Measurements from ENCODE around the gene CDH13. TPM values are rescaled to one million over a fixed set of nuclear protein-coding genes. Genes with fewer than 3 reads are reported as not detected.

CDH13 gene
- total and polyA plus RNA-seq, 10 of the 15 experiments (the other 5 are each of a cell fraction or from before 2014, with no cell fraction given): under 0.01 to 0.05 TPM; not detected in 8

DNA sequence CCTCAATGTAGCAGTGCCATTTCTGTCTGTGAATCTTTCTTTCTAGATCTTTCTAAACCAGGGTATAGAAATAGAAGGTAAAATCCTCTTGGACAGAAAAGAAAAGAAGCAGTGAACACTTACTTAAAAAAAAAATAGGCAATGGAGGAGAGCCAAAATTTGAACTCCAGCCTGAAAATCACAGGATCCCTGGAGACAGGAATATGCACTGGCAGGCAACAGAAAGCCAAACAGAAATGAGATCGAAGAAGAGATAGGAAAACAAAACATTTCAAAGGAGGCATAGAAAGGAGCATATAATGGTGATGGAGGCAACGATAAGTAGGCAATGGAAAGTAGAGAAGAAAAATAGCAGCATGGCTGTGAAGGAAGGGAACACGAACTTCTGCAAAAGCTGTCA is 927.3 kb downstream of the CDH13 start (continued):
- TF ChIP-seq, protein P1, sequence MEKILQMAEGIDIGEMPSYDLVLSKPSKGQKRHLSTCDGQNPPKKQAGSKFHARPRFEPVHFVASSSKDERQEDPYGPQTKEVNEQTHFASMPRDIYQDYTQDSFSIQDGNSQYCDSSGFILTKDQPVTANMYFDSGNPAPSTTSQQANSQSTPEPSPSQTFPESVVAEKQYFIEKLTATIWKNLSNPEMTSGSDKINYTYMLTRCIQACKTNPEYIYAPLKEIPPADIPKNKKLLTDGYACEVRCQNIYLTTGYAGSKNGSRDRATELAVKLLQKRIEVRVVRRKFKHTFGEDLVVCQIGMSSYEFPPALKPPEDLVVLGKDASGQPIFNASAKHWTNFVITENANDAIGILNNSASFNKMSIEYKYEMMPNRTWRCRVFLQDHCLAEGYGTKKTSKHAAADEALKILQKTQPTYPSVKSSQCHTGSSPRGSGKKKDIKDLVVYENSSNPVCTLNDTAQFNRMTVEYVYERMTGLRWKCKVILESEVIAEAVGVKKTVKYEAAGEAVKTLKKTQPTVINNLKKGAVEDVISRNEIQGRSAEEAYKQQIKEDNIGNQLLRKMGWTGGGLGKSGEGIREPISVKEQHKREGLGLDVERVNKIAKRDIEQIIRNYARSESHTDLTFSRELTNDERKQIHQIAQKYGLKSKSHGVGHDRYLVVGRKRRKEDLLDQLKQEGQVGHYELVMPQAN (conservative IDR thresholded peaks at IDR 0.05): no peak
- TF ChIP-seq, protein P2, sequence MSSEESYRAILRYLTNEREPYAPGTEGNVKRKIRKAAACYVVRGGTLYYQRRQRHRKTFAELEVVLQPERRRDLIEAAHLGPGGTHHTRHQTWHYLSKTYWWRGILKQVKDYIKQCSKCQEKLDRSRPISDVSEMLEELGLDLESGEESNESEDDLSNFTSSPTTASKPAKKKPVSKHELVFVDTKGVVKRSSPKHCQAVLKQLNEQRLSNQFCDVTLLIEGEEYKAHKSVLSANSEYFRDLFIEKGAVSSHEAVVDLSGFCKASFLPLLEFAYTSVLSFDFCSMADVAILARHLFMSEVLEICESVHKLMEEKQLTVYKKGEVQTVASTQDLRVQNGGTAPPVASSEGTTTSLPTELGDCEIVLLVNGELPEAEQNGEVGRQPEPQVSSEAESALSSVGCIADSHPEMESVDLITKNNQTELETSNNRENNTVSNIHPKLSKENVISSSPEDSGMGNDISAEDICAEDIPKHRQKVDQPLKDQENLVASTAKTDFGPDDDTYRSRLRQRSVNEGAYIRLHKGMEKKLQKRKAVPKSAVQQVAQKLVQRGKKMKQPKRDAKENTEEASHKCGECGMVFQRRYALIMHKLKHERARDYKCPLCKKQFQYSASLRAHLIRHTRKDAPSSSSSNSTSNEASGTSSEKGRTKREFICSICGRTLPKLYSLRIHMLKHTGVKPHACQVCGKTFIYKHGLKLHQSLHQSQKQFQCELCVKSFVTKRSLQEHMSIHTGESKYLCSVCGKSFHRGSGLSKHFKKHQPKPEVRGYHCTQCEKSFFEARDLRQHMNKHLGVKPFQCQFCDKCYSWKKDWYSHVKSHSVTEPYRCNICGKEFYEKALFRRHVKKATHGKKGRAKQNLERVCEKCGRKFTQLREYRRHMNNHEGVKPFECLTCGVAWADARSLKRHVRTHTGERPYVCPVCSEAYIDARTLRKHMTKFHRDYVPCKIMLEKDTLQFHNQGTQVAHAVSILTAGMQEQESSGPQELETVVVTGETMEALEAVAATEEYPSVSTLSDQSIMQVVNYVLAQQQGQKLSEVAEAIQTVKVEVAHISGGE (CRISPR knock-in tag; IDR thresholded peaks at IDR 0.05): no peak
- TF ChIP-seq RCOR1 (conservative IDR thresholded peaks at IDR 0.05; ENCODE audit: low read depth, low read length): no peak
- TF ChIP-seq DPF2 (IDR thresholded peaks at IDR 0.05): no peak

DNA sequence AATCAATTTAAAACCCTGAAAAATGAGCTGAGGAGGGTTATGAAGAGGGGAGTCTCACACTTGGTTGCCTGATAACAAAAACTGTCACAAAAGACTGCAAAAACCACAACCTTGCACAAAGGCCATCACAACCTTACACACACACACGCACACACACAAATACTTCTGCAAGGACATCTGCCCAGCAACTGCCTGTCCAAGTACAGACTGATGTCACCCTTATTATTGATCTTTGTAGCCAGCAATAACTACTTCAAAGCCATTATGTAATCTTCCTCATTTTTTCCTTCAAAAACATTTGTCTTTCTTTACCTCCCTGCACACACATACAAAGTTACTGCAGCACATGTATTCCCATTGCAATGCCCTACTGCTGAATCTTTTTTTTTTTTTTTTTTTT is 927.8 kb downstream of the CDH13 start:
- Histone ChIP-seq H3K27ac (ENCODE audit: control insufficient read depth, insufficient read depth) (no peak overlapping the region), H2AFZ (ENCODE audit: control insufficient read depth, low read depth, low read length) (no peak overlapping the region), H4K20me1 (ENCODE audit: control insufficient read depth, insufficient read depth) (no peaks in the 10 kb centered on the region), H3K79me2 (ENCODE audit: control insufficient read depth, insufficient read depth, low read length) (no peaks in the 10 kb centered on the region), H3K36me3 (ENCODE audit: control insufficient read depth in 2 of 2, insufficient read depth in 2 of 2, low read length in 1 of 2) (no peaks in the 10 kb centered on the region), H3K9me3 (replicated peaks; ENCODE audit: control insufficient read depth, insufficient read depth, low read length) (no peaks in the 10 kb centered on the region), H3K9ac (ENCODE audit: control insufficient read depth, insufficient read depth, low read length) (no peak overlapping the region), H3K4me3 (no peak overlapping the region), H3K4me2 (ENCODE audit: control insufficient read depth, insufficient read depth) (no peak overlapping the region), H3K4me1 (ENCODE audit: control insufficient read depth, insufficient read depth, low read length) (no peaks in the 10 kb centered on the region), H3K27me3 (replicated peaks in 1 of 2; ENCODE audit: control insufficient read depth in 2 of 2, insufficient read depth in 2 of 2, low read length in 1 of 2) (no peaks in the 10 kb centered on the region)
- WGBS (ENCODE audit: insufficient coverage, insufficient replicate concordance, low lambda C conversion rate, missing lambda C conversion rate): 0% methylated on average over 1 of the region's 1 CpG
- ChIA-PET RAD21 (ENCODE audit: unreplicated experiment) (no interaction called here), CTCF (no interaction called here), POLR2A (no interaction called here), SMC1A (ENCODE audit: uncharacterized antibody, unreplicated experiment) (no interaction called here)
- intact Hi-C loops (cut with micrococcal nuclease; ENCODE audit: unreplicated experiment): no loop called here
- in situ Hi-C loops (cut with MboI): no loop called here
- DNase-seq (ENCODE audit: low read depth, low spot score) (no peak), ATAC-seq (no peak), FAIRE-seq (no peak)
- BruUV-seq (replicated peaks): no TSS peak
- TF ChIP-seq, protein P3, sequence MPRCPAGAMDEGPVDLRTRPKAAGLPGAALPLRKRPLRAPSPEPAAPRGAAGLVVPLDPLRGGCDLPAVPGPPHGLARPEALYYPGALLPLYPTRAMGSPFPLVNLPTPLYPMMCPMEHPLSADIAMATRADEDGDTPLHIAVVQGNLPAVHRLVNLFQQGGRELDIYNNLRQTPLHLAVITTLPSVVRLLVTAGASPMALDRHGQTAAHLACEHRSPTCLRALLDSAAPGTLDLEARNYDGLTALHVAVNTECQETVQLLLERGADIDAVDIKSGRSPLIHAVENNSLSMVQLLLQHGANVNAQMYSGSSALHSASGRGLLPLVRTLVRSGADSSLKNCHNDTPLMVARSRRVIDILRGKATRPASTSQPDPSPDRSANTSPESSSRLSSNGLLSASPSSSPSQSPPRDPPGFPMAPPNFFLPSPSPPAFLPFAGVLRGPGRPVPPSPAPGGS (IDR thresholded peaks at IDR 0.05; ENCODE audit: borderline replicate concordance, insufficient read depth, low read depth, low read length, poor library complexity, severe bottlenecking): no peak
- TF ChIP-seq JUND (IDR thresholded peaks at IDR 0.05; ENCODE audit: low read depth, low read length) (no peak), ZNF622 (IDR thresholded peaks at IDR 0.05) (no peak), EP300 (IDR thresholded peaks at IDR 0.05; ENCODE audit: borderline replicate concordance in 1 of 2, control insufficient read depth in 1 of 2, low read depth in 2 of 2, low read length in 2 of 2) (no peak), SREBF1 (IDR thresholded peaks at IDR 0.05; ENCODE audit: low read length) (no peak), RELA (IDR thresholded peaks at IDR 0.05; ENCODE audit: borderline replicate concordance, partially characterized antibody) (no peak)
- TF ChIP-seq, protein P4, sequence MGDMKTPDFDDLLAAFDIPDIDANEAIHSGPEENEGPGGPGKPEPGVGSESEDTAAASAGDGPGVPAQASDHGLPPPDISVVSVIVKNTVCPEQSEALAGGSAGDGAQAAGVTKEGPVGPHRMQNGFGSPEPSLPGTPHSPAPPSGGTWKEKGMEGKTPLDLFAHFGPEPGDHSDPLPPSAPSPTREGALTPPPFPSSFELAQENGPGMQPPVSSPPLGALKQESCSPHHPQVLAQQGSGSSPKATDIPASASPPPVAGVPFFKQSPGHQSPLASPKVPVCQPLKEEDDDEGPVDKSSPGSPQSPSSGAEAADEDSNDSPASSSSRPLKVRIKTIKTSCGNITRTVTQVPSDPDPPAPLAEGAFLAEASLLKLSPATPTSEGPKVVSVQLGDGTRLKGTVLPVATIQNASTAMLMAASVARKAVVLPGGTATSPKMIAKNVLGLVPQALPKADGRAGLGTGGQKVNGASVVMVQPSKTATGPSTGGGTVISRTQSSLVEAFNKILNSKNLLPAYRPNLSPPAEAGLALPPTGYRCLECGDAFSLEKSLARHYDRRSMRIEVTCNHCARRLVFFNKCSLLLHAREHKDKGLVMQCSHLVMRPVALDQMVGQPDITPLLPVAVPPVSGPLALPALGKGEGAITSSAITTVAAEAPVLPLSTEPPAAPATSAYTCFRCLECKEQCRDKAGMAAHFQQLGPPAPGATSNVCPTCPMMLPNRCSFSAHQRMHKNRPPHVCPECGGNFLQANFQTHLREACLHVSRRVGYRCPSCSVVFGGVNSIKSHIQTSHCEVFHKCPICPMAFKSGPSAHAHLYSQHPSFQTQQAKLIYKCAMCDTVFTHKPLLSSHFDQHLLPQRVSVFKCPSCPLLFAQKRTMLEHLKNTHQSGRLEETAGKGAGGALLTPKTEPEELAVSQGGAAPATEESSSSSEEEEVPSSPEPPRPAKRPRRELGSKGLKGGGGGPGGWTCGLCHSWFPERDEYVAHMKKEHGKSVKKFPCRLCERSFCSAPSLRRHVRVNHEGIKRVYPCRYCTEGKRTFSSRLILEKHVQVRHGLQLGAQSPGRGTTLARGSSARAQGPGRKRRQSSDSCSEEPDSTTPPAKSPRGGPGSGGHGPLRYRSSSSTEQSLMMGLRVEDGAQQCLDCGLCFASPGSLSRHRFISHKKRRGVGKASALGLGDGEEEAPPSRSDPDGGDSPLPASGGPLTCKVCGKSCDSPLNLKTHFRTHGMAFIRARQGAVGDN (IDR thresholded peaks at IDR 0.05): no peak
